ENCODE data around the gene CEACAM21. TPM values are rescaled to one million over a fixed set of nuclear protein-coding genes. Genes with fewer than 3 reads are reported as not detected.

The CEACAM21 gene
- total RNA-seq, 1 experiment from 2014 or later, result not detected

DNA sequence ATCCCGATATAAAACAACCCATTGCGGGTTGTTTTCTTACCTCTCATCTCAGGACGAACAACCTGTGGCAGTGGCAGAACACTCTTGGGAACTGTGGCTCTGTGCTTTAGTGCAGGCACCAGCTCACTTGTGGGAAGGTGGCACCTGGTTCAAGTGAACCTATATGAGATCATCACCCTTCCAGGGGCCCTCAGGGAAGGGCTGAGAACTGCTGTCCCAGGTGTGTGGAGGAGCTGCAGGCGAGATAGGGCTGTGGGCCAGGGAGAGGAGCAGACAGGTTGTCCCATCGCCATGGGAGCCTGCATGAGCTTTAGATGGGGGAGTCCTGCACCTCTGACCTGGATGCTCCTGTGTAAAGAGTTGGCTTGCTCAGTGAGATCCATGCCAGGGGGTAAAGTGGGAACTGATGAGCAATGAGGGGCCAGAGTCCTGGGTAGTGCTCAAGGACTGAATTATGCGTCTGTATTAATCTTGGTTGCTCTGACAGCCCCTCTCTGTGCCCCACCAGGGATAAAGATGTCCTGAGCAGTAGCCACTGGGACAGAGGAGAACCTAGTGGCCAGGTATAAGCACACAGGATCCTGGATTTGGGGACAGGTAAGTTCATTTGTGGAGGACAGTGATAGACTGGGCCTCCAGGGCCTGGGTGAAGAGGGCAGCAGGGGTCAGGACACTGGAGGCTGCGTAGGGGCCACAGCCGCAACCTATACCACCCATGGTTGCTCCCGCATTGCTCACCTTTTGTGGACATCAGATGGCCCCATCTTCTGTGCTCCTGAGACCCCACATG, 42.2 kb downstream of the CEACAM21 start:
- CTCF ChIA-PET, result interaction anchor here (0.8 to 1.1 kb wide), 2 partner anchors 23 to 175 kb away, joined by 3 read pairs; no protein-coding TSS in a partner anchor
- H3K27me3 Mint-ChIP-seq (ENCODE audit: insufficient read depth, unreplicated experiment), result peaks cover 47% of the 10 kb centered on the region

GRCh38 chr19:41619018-41619556, 43.1 kb downstream of the CEACAM21 start:
- H3K4me1 Mint-ChIP-seq (ENCODE audit: insufficient read depth, unreplicated experiment), result no peaks in the 10 kb centered on the region
- TF ChIP-seq CTCF (IDR thresholded peaks at IDR 0.05; ENCODE audit: unreplicated experiment), result no peak
- DNase-seq (ENCODE audit: unreplicated experiment), result no peak
- peaks cover 54% of the 10 kb centered on the region for H3K27me3 Mint-ChIP-seq (ENCODE audit: insufficient read depth, unreplicated experiment)
- intact Hi-C loops (cut with micrococcal nuclease), result no loop called here
- POLR2A ChIA-PET, result no interaction called here
- H3K27ac Mint-ChIP-seq (ENCODE audit: low read depth, unreplicated experiment), result no peak overlapping the region
- H3K36me3 Mint-ChIP-seq (ENCODE audit: insufficient read depth, unreplicated experiment), result no peaks in the 10 kb centered on the region
- no TSS peak for BruUV-seq (replicated peaks)
- H3K9me3 Mint-ChIP-seq (ENCODE audit: unreplicated experiment), result no peaks in the 10 kb centered on the region
- CTCF ChIA-PET, result interaction anchor here (0.6 kb wide), 1 partner anchor 288 kb away, joined by 3 read pairs; no protein-coding TSS in a partner anchor
- H3K4me3 Mint-ChIP-seq (ENCODE audit: unreplicated experiment), result no peak overlapping the region

More for the DNA sequence above, 42.2 kb downstream of the CEACAM21 start:
- intact Hi-C loops (cut with micrococcal nuclease), result no loop called here
- POLR2A ChIA-PET, result no interaction called here
- Mint-ChIP-seq H3K9me3 (ENCODE audit: unreplicated experiment) (no peaks in the 10 kb centered on the region), H3K27ac (ENCODE audit: low read depth, unreplicated experiment) (no peak overlapping the region), H3K4me1 (ENCODE audit: insufficient read depth, unreplicated experiment) (no peaks in the 10 kb centered on the region), H3K4me3 (ENCODE audit: unreplicated experiment) (no peak overlapping the region), H3K36me3 (ENCODE audit: insufficient read depth, unreplicated experiment) (peaks cover 6% of the 10 kb centered on the region)
- no TSS peak for BruUV-seq (replicated peaks)
- TF ChIP-seq CTCF (IDR thresholded peaks at IDR 0.05; ENCODE audit: unreplicated experiment), result no peak
- DNase-seq (ENCODE audit: unreplicated experiment), result no peak

- H3K27ac Mint-ChIP-seq (ENCODE audit: low read depth, unreplicated experiment), result no peak overlapping the region
- intact Hi-C loops (cut with micrococcal nuclease), result no loop called here
- no peaks in the 10 kb centered on the region for H3K9me3 Mint-ChIP-seq (ENCODE audit: unreplicated experiment)
- H3K36me3 Mint-ChIP-seq (ENCODE audit: insufficient read depth, unreplicated experiment), result no peaks in the 10 kb centered on the region
- no peak for DNase-seq (ENCODE audit: unreplicated experiment)
- no peak for TF ChIP-seq CTCF (IDR thresholded peaks at IDR 0.05; ENCODE audit: unreplicated experiment)
- no peaks in the 10 kb centered on the region for H3K4me1 Mint-ChIP-seq (ENCODE audit: insufficient read depth, unreplicated experiment)
- no peak overlapping the region for H3K4me3 Mint-ChIP-seq (ENCODE audit: unreplicated experiment)
- BruUV-seq (replicated peaks), result no TSS peak
- POLR2A ChIA-PET, result no interaction called here
- CTCF ChIA-PET, result no interaction called here
- peaks cover 65% of the 10 kb centered on the region for H3K27me3 Mint-ChIP-seq (ENCODE audit: insufficient read depth, unreplicated experiment)
These were observed 44.2 kb downstream of the CEACAM21 start for GRCh38 chr19:41620171-41620570.

GRCh38 chr19:41621226-41621625, 45.3 kb downstream of the CEACAM21 start:
- Mint-ChIP-seq H3K27ac (ENCODE audit: low read depth, unreplicated experiment) (no peak overlapping the region), H3K36me3 (ENCODE audit: insufficient read depth, unreplicated experiment) (no peaks in the 10 kb centered on the region), H3K4me3 (ENCODE audit: unreplicated experiment) (no peak overlapping the region), H3K27me3 (ENCODE audit: insufficient read depth, unreplicated experiment) (peaks cover 76% of the 10 kb centered on the region), H3K4me1 (ENCODE audit: insufficient read depth, unreplicated experiment) (no peaks in the 10 kb centered on the region), H3K9me3 (ENCODE audit: unreplicated experiment) (no peaks in the 10 kb centered on the region)
- BruUV-seq (replicated peaks), result no TSS peak
- intact Hi-C loops (cut with micrococcal nuclease), result no loop called here
- no peak for TF ChIP-seq CTCF (IDR thresholded peaks at IDR 0.05; ENCODE audit: unreplicated experiment)
- DNase-seq (ENCODE audit: unreplicated experiment), result no peak
- ChIA-PET CTCF (interaction anchor here (0.8 kb wide), 1 partner anchor 19 kb away, joined by 4 read pairs; no protein-coding TSS in a partner anchor), POLR2A (no interaction called here)
